Tibial nerve (tissue), 4 donors: ENCODE results near the gene MYRIP. TPM values are rescaled to one million over a fixed set of nuclear protein-coding genes. Genes with fewer than 3 reads are reported as not detected.

ENCODE experiments used
- DNase-seq, 2 donors: peaks; one replicate each; pipeline ENCODE4 v3.0.0-alpha.2; 2019; ENCODE audit warnings: low spot score in 2 of 2
- H3K27ac ChIP-seq, 4 donors: fragments of 200-600 bp; sonication (generic) in 3 of 4; one replicate each; pipeline ENCODE4 v1.5.1; 2017 to 2019; ENCODE audit warnings: mild to moderate bottlenecking in 1 of 4
- H3K27me3 ChIP-seq, 2 donors: fragments of 200-600 bp; sonication (generic) in 1 of 2; one replicate each; pipeline versions ENCODE4 v1.5.1 to v1.6.0; 2017 to 2019
- H3K36me3 ChIP-seq, 3 donors: fragments of 200-600 bp; sonication (generic); one replicate each; pipeline ENCODE4 v1.5.1; 2018 to 2019
- H3K4me1 ChIP-seq, 4 donors: fragments of 200-600 bp; sonication (generic) in 3 of 4; one replicate each; pipeline ENCODE4 v1.5.1; 2017 to 2019
- H3K4me3 ChIP-seq, 4 donors: fragments of 200-600 bp; sonication (generic) in 3 of 4; one replicate each; pipeline ENCODE4 v1.5.1; 2017 to 2019; ENCODE audit warnings: mild to moderate bottlenecking in 1 of 4, moderate library complexity in 1 of 4
- H3K9me3 ChIP-seq, 4 donors: fragments of 200-600 bp; sonication (generic) in 3 of 4; one replicate each; pipeline ENCODE4 v1.5.1; 2017 to 2019
- EP300 ChIP-seq, 2 donors: sonication (generic); formaldehyde crosslinking; IDR thresholded peaks; one replicate each; pipeline ENCODE4 v1.6.1; 2017; ENCODE audit warnings: antibody characterized with exemption in 2 of 2, mild to moderate bottlenecking in 1 of 2
- POLR2A ChIP-seq, 2 donors: fragments of 450-650 bp; IDR thresholded peaks; one replicate each; pipeline ENCODE4 v1.6.1; 2017; ENCODE audit warnings: antibody characterized with exemption in 2 of 2, mild to moderate bottlenecking in 2 of 2, moderate library complexity in 2 of 2
- WGBS, 2 donors: methylation state at CpG; one replicate each; pipeline ENCODE4 v1.1.5; 2018; 5-methylcytosine and 5-hydroxymethylcytosine counted together
- total RNA-seq, 4 donors: library from RNA; depleted of rRNA; stranded (reverse); fragments of >200 nt; gene quantifications; one replicate each; pipeline ENCODE4 v1.1.0, GENCODE V29; 2016
- TF ChIP-seq, protein P1 (sequence below), 5 experiments: fragments of 200-600 bp in 3 of 5; fragments of 450-650 bp in 2 of 5; sonication (generic) in 3 of 5; IDR thresholded peaks; one replicate each; pipeline ENCODE4 v1.5.1; 2016 to 2019; ENCODE audit warnings: antibody characterized with exemption in 5 of 5, mild to moderate bottlenecking in 3 of 5, moderate library complexity in 2 of 5

The MYRIP gene
- total RNA-seq, 4 donors from 2014 or later, result 2.9 to 12.0 (median 9.9) TPM

DNA sequence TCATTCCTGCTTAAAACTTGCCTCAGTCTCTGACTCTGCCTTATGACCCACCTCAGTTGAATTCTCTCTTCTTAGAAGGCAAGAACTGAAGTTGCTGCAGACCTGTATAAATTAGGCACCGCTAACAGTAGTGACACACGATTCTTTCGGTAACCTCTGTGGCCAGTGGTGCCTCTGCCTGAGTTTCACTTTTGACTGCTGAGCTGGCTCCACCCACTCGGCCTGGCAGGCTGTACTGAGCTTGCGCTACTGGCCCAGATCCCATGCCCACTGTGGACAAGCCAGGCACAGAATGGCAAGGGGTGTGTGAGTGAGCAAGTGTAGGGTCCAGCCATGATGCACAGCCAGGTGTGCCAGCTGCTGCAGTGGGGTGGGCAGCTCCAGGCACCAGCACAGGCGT is 481.0 kb downstream of the MYRIP start:
- Histone ChIP-seq H3K9me3 (no peaks in the 10 kb centered on the region), H3K4me3 (no peak overlapping the region), H3K4me1 (no peaks in the 10 kb centered on the region), H3K27ac (no peak overlapping the region), H3K36me3 (peaks cover 0 to 18% (median 0%) of the 10 kb centered on the region in 3 donors), H3K27me3 (no peaks in the 10 kb centered on the region)
- TF ChIP-seq, protein P1, sequence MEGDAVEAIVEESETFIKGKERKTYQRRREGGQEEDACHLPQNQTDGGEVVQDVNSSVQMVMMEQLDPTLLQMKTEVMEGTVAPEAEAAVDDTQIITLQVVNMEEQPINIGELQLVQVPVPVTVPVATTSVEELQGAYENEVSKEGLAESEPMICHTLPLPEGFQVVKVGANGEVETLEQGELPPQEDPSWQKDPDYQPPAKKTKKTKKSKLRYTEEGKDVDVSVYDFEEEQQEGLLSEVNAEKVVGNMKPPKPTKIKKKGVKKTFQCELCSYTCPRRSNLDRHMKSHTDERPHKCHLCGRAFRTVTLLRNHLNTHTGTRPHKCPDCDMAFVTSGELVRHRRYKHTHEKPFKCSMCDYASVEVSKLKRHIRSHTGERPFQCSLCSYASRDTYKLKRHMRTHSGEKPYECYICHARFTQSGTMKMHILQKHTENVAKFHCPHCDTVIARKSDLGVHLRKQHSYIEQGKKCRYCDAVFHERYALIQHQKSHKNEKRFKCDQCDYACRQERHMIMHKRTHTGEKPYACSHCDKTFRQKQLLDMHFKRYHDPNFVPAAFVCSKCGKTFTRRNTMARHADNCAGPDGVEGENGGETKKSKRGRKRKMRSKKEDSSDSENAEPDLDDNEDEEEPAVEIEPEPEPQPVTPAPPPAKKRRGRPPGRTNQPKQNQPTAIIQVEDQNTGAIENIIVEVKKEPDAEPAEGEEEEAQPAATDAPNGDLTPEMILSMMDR (IDR thresholded peaks at IDR 0.05), result no peak
- TF ChIP-seq POLR2A (IDR thresholded peaks at IDR 0.05), result no peak
- TF ChIP-seq EP300 (IDR thresholded peaks at IDR 0.05), result no peak
- 96 to 99% methylated on average over 6 of the region's 6 CpGs for WGBS, 2 donors
- DNase-seq, result no peak

DNA sequence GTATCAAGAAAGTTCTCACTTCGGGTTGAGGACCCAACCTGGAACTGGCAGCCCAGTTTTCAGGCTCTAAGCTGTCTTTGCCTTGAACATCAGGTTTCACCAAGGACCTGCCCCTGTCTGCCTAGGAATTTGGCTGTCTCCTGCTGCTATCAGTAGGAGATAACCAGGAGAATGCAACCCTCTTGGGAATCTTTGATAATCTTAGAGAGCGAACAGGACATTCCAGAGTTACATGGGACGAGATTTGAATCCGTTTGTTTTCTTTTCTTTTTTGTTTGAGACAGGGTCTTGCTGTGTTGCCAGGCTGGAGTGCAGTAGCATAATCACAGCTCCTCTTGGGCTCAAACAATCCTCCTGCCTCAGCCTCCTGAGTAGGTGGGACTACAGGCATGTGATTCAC is 482.1 kb downstream of the MYRIP start:
- no peak for DNase-seq
- H3K4me1 ChIP-seq, result no peaks in the 10 kb centered on the region
- H3K9me3 ChIP-seq, result no peaks in the 10 kb centered on the region
- no peak overlapping the region for H3K27ac ChIP-seq
- no peak for TF ChIP-seq POLR2A (IDR thresholded peaks at IDR 0.05)
- TF ChIP-seq, protein P1 (IDR thresholded peaks at IDR 0.05), result no peak
- TF ChIP-seq EP300 (IDR thresholded peaks at IDR 0.05), result no peak
- H3K27me3 ChIP-seq, result no peaks in the 10 kb centered on the region
- H3K4me3 ChIP-seq, result no peak overlapping the region
- 87 to 97% methylated on average over 4 of the region's 4 CpGs for WGBS, 2 donors
- peaks cover 0 to 25% (median 0%) of the 10 kb centered on the region in 3 donors for H3K36me3 ChIP-seq

DNA sequence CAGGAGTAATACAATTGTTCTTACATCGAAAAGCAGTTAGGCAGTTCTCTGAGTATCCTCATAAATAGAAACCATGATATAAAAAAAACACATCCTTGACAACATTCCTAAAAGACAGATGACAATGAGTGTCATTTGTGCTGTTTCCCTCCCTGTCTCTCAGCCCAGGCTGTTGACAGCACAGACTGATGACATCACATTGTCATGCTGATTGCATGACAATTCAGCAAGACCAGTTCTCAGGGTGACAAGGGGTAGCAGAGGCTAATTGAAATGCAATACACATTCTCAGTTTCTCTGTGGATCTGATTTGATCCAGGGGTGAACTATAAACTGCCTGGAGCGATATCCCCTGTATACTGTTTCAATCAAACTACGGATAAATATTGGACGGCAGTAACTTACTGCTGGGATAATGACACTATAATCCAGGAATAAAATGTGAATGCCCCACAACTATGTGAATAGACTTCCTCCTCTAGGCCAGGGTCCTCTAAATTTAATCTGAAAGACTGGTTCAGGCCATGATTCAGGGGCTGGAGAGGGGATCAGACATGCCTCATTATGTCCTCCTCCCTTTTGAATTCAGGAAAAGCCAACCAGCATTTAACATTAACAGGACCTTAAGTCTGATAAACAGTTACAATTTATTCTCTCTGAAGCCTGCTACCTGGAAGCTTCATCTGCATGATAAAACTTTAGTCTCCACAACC is 483.4 kb downstream of the MYRIP start:
- Histone ChIP-seq H3K36me3 (peaks cover 0 to 29% (median 0%) of the 10 kb centered on the region in 3 donors), H3K4me1 (no peaks in the 10 kb centered on the region), H3K4me3 (no peak overlapping the region), H3K9me3 (no peaks in the 10 kb centered on the region), H3K27ac (no peak overlapping the region), H3K27me3 (no peaks in the 10 kb centered on the region)
- TF ChIP-seq EP300 (IDR thresholded peaks at IDR 0.05), result no peak
- TF ChIP-seq POLR2A (IDR thresholded peaks at IDR 0.05), result no peak
- TF ChIP-seq, protein P1 (IDR thresholded peaks at IDR 0.05), result no peak
- 30 to 53% methylated on average over 4 of the region's 4 CpGs for WGBS, 2 donors
- DNase-seq, result no peak

DNA sequence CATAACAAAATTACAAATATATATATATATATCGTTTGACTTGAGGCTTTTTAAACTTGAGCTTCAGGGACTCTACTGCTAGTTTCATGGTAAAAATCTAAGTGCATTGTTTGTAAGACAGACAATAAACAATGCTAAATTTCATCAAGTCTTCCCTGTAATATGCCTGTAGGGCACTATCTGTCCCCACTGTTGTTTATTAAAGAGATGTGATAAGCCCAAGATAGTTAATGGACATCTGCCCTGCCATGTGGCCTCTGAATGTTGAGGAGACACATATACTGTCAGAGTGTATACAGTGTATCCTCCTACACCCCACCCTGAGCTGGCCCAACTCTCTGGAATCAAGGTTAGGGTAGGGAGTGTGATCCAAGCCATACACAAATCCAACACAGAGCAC is 485.0 kb downstream of the MYRIP start:
- Histone ChIP-seq H3K27me3 (no peaks in the 10 kb centered on the region), H3K4me3 (no peak overlapping the region), H3K36me3 (peaks cover 0 to 35% (median 0%) of the 10 kb centered on the region in 3 donors), H3K4me1 (peaks cover 0 to 5% (median 0%) of the 10 kb centered on the region in 4 donors), H3K27ac (no peak overlapping the region), H3K9me3 (no peaks in the 10 kb centered on the region)
- no peak for DNase-seq
- WGBS, 2 donors, result 89 to 96% methylated on average over 1 of the region's 1 CpG
- TF ChIP-seq, protein P1 (IDR thresholded peaks at IDR 0.05), result no peak
- no peak for TF ChIP-seq POLR2A (IDR thresholded peaks at IDR 0.05)
- TF ChIP-seq EP300 (IDR thresholded peaks at IDR 0.05), result no peak

DNA sequence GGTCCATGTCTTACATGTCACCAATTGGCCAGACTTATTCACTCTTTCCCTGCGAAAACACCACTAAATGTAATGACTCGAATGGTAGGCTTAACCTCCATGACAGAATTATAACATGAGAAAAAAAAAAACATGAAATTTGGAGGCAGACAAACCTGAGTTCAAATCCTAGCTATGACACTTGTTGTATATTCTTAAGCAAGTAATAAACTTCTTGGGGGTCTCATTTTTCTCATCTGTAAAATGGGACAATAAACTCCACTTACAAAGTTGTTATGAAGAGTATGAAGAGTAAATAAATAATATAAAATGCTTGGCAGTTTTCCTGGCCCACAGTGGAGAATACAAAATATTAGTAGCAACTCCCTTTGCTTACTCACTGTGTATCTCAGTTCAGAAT is 488.7 kb downstream of the MYRIP start:
- TF ChIP-seq EP300 (IDR thresholded peaks at IDR 0.05) (no peak), POLR2A (IDR thresholded peaks at IDR 0.05) (no peak)
- TF ChIP-seq, protein P1 (IDR thresholded peaks at IDR 0.05), result no peak
- Histone ChIP-seq H3K9me3 (no peaks in the 10 kb centered on the region), H3K27me3 (no peaks in the 10 kb centered on the region), H3K4me3 (no peak overlapping the region), H3K4me1 (peaks cover 0 to 13% (median 0%) of the 10 kb centered on the region in 4 donors), H3K27ac (no peak overlapping the region), H3K36me3 (peaks cover 0 to 34% (median 0%) of the 10 kb centered on the region in 3 donors)
- no peak for DNase-seq
- WGBS, 2 donors, result 89 to 91% methylated on average over 2 of the region's 2 CpGs
